Endothelial cell of umbilical vein (primary cell): ENCODE data around the gene KCNE1. TPM values are rescaled to one million over a fixed set of nuclear protein-coding genes. Genes with fewer than 3 reads are reported as not detected.
"Not testable (repeated sequence)": the region's sequence is repeated elsewhere in the genome, so short reads cannot be mapped to it uniquely, and the experiment has no call there.

Experiments
- BruUV-seq: library from RNA; stranded (reverse); fragments of 400-500 nt; replicated peaks from 2 replicates; lab custom pipeline; 2021; lab: Mats Ljungman, UMichigan
- CTCF ChIA-PET: fragments of 300-600, 350-600 bp; sonication (Branson Sonifier 250); formaldehyde crosslinking; loops from one replicate; lab custom pipeline; 2021; ENCODE audit warnings: antibody characterized with exemption, inconsistent platforms; lab: Charles Lee
- POLR2A ChIA-PET: fragments of 300-600, 350-600 bp; sonication (Branson Sonifier 250); formaldehyde crosslinking; loops from one replicate; lab custom pipeline; 2021; ENCODE audit warnings: antibody characterized with exemption, inconsistent platforms; lab: Charles Lee
- DNase-seq: peaks from one replicate; pipeline ENCODE4 v3.0.0-alpha.2; 2011; ENCODE audit warnings: low read depth, low spot score
- FAIRE-seq: peaks from 2 replicates; lab custom pipeline; 2011; peaks lifted over from hg19 to GRCh38; lab: Jason Lieb, UNC
- H2AFZ ChIP-seq: 2 replicates; pipeline ENCODE4 v1.6.0; 2012; ENCODE audit warnings: low read depth, low read length, control low read depth, inconsistent platforms
- H3K27ac ChIP-seq: 2 replicates; pipeline ENCODE4 v1.5.1; 2011; ENCODE audit warnings: low read depth, mild to moderate bottlenecking, control low read depth, low read length, moderate library complexity; ENCODE audit not compliant: insufficient read depth
- H3K27me3 ChIP-seq, 2 experiments: 2 replicates each; pipeline versions ENCODE4 v1.6.0 to v1.6.1; 2011; ENCODE audit warnings: low read length in 2 of 2, mixed read lengths in 1 of 2; ENCODE audit not compliant: control insufficient read depth in 2 of 2, insufficient read depth in 2 of 2
- H3K36me3 ChIP-seq, 2 experiments: 2 replicates in 1 of 2; 3 replicates in 1 of 2; pipeline ENCODE4 v1.5.1; 2011; ENCODE audit warnings: low read length in 2 of 2, mild to moderate bottlenecking in 1 of 2, moderate library complexity in 1 of 2; ENCODE audit not compliant: control insufficient read depth in 2 of 2, insufficient read depth in 2 of 2; ENCODE audit errors: extremely low read depth in 1 of 2
- H3K4me1 ChIP-seq: 3 replicates; pipeline ENCODE4 v1.5.1; 2011; ENCODE audit warnings: mild to moderate bottlenecking, low read length; ENCODE audit not compliant: control insufficient read depth, insufficient read depth; ENCODE audit errors: extremely low read depth
- H3K4me2 ChIP-seq: 2 replicates; pipeline ENCODE4 v1.6.1; 2011; ENCODE audit warnings: low read length, control low read depth, mixed read lengths; ENCODE audit not compliant: insufficient read depth
- H3K4me3 ChIP-seq, 3 experiments: fragments of 200-600 bp in 1 of 3; sonication (generic), shearing (Covaris generic) in 1 of 3; replicated peaks in 1 of 3; 2 replicates each; pipeline ENCODE4 v1.5.1; 2011 to 2016; ENCODE audit warnings: control low read depth in 3 of 3, low read length in 3 of 3, mild to moderate bottlenecking in 2 of 3, inconsistent platforms in 1 of 3, low read depth in 1 of 3, moderate library complexity in 1 of 3; ENCODE audit not compliant: insufficient read depth in 1 of 3
- H3K79me2 ChIP-seq: 2 replicates; pipeline ENCODE4 v1.6.0; 2012; ENCODE audit warnings: low read length, inconsistent platforms; ENCODE audit not compliant: control insufficient read depth, insufficient read depth
- H3K9ac ChIP-seq: replicated peaks from 2 replicates; pipeline ENCODE3; 2011; ENCODE audit warnings: low read length, control low read depth; ENCODE audit not compliant: insufficient read depth; ENCODE audit errors: extremely low read depth
- H3K9me1 ChIP-seq: replicated peaks from 3 replicates; pipeline ENCODE4 v1.6.0; 2011; ENCODE audit warnings: mild to moderate bottlenecking, low read length; ENCODE audit not compliant: control insufficient read depth, insufficient read depth; ENCODE audit errors: extremely low read depth
- H3K9me3 ChIP-seq: replicated peaks from 2 replicates; pipeline ENCODE4 v1.5.1; 2012; ENCODE audit warnings: low read length, inconsistent platforms; ENCODE audit not compliant: control insufficient read depth, insufficient read depth
- H4K20me1 ChIP-seq: replicated peaks from 2 replicates; pipeline ENCODE3; 2011; ENCODE audit warnings: mild to moderate bottlenecking, low read length; ENCODE audit not compliant: control insufficient read depth, insufficient read depth; ENCODE audit errors: extremely low read depth
- dilution Hi-C: fragments of 300-500 bp; cut with MboI; formaldehyde crosslinking; loops from one replicate; pipeline ENCODE4 v1.15.0; 2019; ENCODE audit warnings: low sequenced_read_pairs; ENCODE audit not compliant: extremely low pct_ligation_motif_present
- intact Hi-C: fragments of 100-400 bp; cut with micrococcal nuclease; formaldehyde crosslinking; loops from one replicate; pipeline ENCODE4 v1.10.0; 2022
- polyA plus RNA-seq, 4 experiments: library from polyadenylated mRNA; depleted of rRNA in 3 of 4; stranded (reverse) in 3 of 4; unstranded in 1 of 4; fragments of >200 nt; gene quantifications; 2 replicates each; pipeline versions ENCODE4 v1.2.1 to v1.2.3, GENCODE V29; 2011 to 2012; ENCODE audit warnings: missing spikeins in 1 of 4
- total RNA-seq: library from RNA; stranded (reverse); gene quantifications from 2 replicates; pipeline ENCODE4 v1.2.3, GENCODE V29; 2021

The KCNE1 gene
- total and polyA plus RNA-seq, 2 donors (not counting 3 experiments of a cell fraction or from before 2014, with no cell fraction given), result 0.10 to 0.38 TPM

DNA sequence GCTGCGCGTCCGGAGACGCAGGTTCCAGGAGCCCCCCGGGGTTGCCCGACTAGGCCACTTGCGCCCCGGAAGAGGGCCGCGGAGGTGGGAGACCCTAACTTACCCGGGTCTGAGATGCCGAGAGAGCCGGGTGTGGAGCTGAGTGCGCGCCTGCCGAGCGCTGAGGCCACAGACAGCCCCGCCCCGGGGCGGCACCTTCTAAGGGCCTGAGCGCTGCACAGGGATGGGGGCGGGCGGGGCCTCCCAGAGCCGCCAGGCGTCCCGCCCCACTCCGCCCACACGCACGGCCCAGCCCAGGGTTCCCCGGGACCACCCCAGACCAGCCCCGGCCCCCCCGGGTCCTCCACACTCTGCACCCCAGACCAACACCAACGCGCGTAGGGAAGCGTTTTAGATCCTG is 52.6 kb downstream of the KCNE1 start:
- CTCF ChIA-PET, POLR2A ChIA-PET, H3K9ac ChIP-seq: not testable (repeated sequence)

DNA sequence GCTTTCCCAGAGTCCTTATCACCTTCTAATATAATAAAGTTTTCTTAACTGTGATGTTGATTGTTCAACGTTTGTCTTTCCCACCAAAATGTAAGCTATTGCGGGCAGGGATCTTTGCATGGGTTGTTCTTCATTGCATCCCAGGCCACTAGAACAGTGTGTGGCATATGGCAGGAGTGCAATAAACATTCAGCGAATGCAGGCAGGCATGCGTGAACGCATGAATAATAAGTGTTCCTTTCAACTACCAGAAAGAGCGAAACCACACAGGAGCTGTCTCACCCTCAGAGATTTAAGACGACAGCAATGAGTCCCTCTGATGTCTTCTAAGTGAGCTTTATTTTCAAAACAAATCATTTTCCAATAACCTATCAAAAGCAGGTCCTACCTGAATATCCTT is 53.7 kb downstream of the KCNE1 start:
- intact Hi-C loops, H3K27me3 ChIP-seq, POLR2A ChIA-PET, H4K20me1 ChIP-seq, H3K36me3 ChIP-seq, H3K4me1 ChIP-seq, CTCF ChIA-PET, H3K4me3 ChIP-seq, dilution Hi-C loops, H3K4me2 ChIP-seq, DNase-seq, H2AFZ ChIP-seq, BruUV-seq, H3K9me3 ChIP-seq, FAIRE-seq, H3K9ac ChIP-seq, H3K27ac ChIP-seq, H3K79me2 ChIP-seq, H3K9me1 ChIP-seq: not testable (repeated sequence)

More for the DNA sequence above, 52.6 kb downstream of the KCNE1 start:
- H3K36me3 ChIP-seq, BruUV-seq, intact Hi-C loops, DNase-seq, H3K79me2 ChIP-seq, H3K9me3 ChIP-seq, H3K27ac ChIP-seq, H3K4me3 ChIP-seq, H3K9me1 ChIP-seq, dilution Hi-C loops, H3K27me3 ChIP-seq, H3K4me2 ChIP-seq, H3K4me1 ChIP-seq, H2AFZ ChIP-seq, H4K20me1 ChIP-seq, FAIRE-seq: not testable (repeated sequence)

GRCh38 chr21:34456180-34456579 is 55.8 kb downstream of the KCNE1 start:
- H3K4me2 ChIP-seq, POLR2A ChIA-PET: not testable (repeated sequence)

DNA sequence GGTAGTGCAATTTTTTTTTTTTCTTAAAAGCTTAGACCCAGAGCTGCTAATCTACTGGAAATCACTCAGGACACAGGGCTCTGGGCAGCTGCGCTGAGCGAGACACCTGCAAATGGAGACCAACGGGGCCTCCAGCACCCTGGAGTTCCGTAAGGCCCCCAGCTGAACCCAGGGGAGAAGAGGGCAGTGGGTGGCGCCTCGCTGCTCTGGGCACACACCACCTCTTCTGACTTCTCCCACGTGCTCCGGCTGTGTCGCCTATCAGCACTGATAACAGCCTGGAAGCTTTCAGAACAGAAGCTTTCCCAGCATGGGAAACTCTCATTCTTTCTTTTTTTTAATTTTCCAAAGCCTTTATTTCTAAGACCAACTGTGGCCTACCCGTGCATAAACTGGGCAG is 56.4 kb downstream of the KCNE1 start:
- H3K4me2 ChIP-seq, CTCF ChIA-PET, H3K9me3 ChIP-seq, H4K20me1 ChIP-seq, H3K79me2 ChIP-seq, intact Hi-C loops, dilution Hi-C loops, H3K4me1 ChIP-seq, FAIRE-seq, BruUV-seq, H3K27me3 ChIP-seq, H3K9ac ChIP-seq, H3K9me1 ChIP-seq, POLR2A ChIA-PET, H2AFZ ChIP-seq, DNase-seq, H3K4me3 ChIP-seq, H3K36me3 ChIP-seq, H3K27ac ChIP-seq: not testable (repeated sequence)

More at GRCh38 chr21:34456180-34456579, 55.8 kb downstream of the KCNE1 start:
- H3K4me3 ChIP-seq, H4K20me1 ChIP-seq, BruUV-seq, DNase-seq, H2AFZ ChIP-seq, H3K36me3 ChIP-seq, CTCF ChIA-PET, H3K9me3 ChIP-seq, H3K27ac ChIP-seq, H3K9me1 ChIP-seq, FAIRE-seq, intact Hi-C loops, H3K27me3 ChIP-seq, H3K79me2 ChIP-seq, H3K9ac ChIP-seq, dilution Hi-C loops, H3K4me1 ChIP-seq: not testable (repeated sequence)
